ENCODE measurements around the gene DOK3.
A peak's percentile ranks its signal among the peaks of the same experiment; 100 is the strongest.

Gene DOK3

DNA sequence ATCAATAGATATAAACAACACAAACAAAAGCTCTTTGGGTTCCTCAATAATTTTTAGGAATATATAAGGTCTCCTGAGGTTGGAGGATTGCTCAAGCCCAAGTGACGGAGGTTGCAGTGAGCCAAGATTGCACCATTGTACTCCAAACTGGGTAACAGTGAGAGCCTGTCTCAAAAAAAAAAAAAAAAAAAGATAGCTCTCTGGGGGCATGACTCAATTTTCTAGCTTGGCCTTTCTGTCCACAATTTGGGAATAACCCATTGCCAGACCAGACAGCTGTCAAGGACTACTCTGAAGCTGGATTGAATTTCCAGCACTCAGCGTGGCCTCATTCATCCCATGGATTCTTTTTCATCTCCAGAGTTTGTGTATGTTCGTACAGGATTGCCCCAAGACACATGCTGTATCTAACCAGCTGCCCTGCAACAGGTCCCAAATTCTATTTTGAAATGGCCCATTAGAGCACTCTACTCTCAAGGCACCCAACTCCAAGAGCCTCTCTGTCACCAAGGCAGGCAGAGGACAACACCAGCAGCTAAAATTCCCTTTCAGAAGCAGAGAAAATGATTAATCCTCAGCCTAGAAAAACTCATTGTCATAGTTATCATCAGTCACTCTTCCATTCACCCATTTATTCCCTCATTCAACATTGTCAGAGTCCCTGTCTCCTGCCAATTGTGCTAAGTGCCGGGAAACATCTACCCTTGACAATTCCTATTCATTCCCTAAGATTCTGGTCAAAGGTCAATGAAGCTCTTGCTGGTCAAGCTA lies 36.0 kb upstream of the DOK3 start:
- DNase-seq (ENCODE audit: low read depth): peak; percentile 92
- H3K4me3 ChIP-seq (ENCODE audit: low read depth, low read length): no peak overlapping the region
- TF ChIP-seq, protein P1, sequence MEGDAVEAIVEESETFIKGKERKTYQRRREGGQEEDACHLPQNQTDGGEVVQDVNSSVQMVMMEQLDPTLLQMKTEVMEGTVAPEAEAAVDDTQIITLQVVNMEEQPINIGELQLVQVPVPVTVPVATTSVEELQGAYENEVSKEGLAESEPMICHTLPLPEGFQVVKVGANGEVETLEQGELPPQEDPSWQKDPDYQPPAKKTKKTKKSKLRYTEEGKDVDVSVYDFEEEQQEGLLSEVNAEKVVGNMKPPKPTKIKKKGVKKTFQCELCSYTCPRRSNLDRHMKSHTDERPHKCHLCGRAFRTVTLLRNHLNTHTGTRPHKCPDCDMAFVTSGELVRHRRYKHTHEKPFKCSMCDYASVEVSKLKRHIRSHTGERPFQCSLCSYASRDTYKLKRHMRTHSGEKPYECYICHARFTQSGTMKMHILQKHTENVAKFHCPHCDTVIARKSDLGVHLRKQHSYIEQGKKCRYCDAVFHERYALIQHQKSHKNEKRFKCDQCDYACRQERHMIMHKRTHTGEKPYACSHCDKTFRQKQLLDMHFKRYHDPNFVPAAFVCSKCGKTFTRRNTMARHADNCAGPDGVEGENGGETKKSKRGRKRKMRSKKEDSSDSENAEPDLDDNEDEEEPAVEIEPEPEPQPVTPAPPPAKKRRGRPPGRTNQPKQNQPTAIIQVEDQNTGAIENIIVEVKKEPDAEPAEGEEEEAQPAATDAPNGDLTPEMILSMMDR (conservative IDR thresholded peaks at IDR 0.05; ENCODE audit: low read depth, low read length): no peak

DNA sequence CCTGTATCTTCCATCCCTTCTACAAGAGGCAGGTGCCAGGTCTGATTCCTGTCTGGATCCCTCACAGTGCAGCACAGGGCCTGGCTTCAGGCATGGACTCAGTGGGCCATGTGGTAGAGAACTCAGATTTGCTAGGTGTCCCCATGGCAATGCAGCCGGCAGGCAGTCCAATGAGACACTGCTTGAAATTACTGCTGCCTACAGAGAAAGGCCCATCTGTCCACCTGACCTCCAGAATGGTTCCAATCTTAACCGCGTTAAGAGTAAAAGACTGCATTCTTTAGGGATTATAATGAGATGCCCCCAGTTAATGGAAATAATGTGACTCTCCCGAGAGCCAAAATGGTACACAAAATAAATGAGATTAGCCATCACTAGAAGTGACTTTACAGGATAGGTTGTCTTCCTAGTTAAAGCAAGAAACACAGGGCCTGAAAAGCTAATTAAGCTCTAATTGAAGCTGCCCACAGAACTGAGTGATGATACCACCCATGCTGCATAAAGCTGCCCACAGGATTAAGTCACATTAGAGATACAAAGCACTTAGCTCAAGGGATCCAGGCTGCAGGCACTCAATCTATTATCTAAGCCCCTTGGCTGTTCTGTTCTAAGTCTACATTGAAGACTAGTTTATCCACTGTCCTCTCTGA lies 33.3 kb upstream of the DOK3 start:
- H3K4me3 ChIP-seq (ENCODE audit: low read depth, low read length): no peak overlapping the region
- DNase-seq (ENCODE audit: low read depth): no peak
- TF ChIP-seq, protein P1 (conservative IDR thresholded peaks at IDR 0.05; ENCODE audit: low read depth, low read length): no peak

DNA sequence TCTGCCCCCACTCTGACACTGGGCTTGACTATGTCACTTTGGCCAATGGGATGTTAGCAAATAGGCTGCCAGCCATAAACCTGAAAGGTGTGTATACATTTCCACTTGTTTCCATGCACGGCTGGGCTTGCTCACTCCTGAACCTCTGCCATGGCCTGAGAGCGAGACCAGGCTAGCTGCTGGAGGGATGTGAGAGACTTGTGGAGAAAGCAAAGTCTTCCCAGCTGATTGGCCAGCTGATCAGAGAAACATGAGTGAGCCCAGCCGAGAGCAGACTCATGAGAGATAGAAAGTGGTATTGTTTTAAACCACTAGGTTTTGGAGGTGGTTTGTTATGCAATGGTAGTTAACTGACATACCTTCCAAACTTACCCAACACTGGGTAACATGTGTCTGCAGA lies 30.8 kb upstream of the DOK3 start:
- TF ChIP-seq, protein P1 (conservative IDR thresholded peaks at IDR 0.05; ENCODE audit: low read depth, low read length): no peak
- DNase-seq (ENCODE audit: low read depth): no peak
- no peak overlapping the region for H3K4me3 ChIP-seq (ENCODE audit: low read depth, low read length)

DNA sequence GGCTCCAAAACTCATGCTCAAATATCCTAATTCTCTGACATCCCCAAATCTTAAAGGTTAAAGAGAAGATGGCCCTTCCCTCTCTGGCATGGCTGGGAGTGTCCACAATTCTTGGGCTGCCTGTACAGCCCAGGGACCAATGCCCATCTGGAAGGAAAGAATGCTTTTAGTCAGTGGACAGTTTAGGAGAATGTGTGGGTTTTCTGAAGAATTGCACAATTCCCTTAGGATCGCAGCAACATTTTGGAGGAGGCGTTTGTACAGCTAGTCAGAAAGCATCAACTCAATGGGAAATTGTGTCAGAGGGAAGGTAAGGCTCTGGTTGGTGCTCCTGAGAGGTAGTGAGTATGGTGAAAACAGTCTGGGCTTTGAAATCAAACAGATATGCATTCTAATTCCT lies 29.8 kb upstream of the DOK3 start:
- peak; percentile 68 for DNase-seq (ENCODE audit: low read depth)
- TF ChIP-seq, protein P1 (conservative IDR thresholded peaks at IDR 0.05; ENCODE audit: low read depth, low read length): no peak
- H3K4me3 ChIP-seq (ENCODE audit: low read depth, low read length): no peak overlapping the region

DNA sequence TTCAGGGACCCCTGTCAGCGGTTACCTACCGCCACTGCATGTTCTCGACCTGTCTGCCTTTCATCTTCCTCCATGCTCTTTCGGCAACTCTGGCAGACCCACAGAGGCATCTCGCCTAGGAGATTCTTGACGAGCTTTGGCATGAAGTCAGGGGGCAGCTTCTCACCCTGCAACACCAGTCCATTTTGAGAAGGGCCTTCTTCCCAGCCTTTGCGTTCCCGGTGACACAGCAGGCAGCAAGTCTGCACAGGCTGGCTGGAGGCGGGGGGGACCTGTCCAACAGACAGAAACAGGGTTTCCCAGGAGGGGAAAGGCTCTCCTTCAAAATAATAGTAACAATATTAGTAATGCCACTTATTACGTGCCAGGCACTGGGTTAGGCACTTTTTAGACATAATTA lies 29.2 kb upstream of the DOK3 start:
- H3K4me3 ChIP-seq (ENCODE audit: low read depth, low read length): no peak overlapping the region
- TF ChIP-seq, protein P1 (conservative IDR thresholded peaks at IDR 0.05; ENCODE audit: low read depth, low read length): no peak
- DNase-seq (ENCODE audit: low read depth): no peak

DNA sequence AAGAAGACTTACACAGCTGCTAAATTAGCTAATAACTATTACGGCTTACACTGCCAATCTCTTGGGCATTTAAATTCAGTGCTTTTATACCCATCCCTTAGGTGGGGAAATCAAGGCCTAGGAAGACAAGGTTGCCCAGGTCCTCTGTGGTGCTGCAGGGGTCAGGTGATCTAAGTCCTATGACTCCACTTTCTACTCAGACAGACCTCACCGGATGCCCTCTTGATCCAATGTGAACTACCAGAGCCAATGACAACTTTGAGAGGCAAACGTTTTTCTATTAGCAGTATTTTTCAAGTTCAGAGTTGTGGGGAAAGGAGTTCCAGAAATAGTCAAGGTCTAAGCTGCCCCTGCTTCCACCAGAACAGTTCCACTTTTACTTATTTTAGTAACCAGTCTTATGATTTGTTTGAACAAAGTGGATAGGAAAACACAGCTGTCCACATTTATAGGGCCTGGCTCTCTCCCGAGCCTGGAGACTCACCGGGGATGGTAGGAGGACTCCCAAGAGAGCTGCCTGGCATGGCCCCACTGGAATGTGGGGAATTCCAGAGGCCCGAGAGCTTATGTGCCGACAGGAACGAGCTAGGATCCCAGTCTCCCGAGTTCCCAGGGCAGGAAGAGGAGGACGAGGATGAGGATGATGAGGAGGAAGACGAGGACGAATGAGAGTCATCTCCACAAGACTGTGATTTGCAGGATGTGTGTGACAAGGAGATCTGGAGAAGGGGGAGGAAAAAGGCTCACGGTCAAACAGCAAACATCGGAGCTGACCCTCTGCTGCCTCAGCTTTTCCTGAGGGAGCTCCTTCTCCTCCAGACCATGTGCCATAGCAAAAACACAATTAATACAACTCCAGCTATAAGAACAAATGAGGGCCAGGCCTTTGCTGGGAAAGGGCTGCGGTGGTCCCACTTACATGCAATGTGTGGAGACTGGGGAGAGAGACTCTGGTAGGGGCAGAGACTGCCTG lies 28.0 kb upstream of the DOK3 start:
- no peak overlapping the region for H3K4me3 ChIP-seq (ENCODE audit: low read depth, low read length)
- peak; percentile 78 for DNase-seq (ENCODE audit: low read depth)
- TF ChIP-seq, protein P1 (conservative IDR thresholded peaks at IDR 0.05; ENCODE audit: low read depth, low read length): no peak

Measured in choroid plexus epithelial cell (primary cell).